Measurements from ENCODE around the gene CYS1.
A peak's percentile ranks its signal among the peaks of the same experiment; 100 is the strongest.

The CYS1 gene

DNA sequence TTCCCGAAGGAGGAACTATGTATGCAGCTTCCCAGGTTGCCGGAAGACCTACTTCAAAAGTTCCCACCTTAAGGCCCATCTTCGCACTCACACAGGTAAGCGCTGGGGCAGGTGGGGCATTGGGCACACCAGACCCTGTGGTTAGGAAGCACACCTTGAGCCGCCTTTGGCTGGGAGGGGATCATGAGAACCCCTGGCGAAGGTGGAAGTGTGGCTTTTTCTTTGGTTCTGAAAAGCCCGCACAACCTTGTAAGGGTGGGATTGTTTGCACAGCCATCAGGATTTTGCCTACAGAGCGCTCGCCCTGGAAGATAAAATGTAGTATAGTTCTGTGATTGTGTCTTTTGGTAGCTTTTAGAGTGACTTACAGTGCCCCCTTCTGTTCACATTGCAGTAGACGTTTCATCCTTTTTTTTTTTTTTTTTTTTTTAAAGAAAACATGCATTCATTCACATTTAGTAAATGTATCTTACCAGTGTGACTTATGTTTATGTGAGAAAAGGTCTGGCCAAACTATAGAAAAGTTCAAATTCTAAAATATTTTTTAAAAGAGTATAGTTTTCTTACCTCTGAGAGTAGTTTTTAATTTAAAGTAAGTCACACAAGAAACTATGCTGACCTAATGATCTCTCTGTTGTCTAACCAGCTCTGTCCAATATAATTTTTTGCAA, 31.6 kb downstream of the CYS1 start:
- DNase-seq = peak in 3 of 58 donors; percentile 18 to 60 (median 37)

DNA sequence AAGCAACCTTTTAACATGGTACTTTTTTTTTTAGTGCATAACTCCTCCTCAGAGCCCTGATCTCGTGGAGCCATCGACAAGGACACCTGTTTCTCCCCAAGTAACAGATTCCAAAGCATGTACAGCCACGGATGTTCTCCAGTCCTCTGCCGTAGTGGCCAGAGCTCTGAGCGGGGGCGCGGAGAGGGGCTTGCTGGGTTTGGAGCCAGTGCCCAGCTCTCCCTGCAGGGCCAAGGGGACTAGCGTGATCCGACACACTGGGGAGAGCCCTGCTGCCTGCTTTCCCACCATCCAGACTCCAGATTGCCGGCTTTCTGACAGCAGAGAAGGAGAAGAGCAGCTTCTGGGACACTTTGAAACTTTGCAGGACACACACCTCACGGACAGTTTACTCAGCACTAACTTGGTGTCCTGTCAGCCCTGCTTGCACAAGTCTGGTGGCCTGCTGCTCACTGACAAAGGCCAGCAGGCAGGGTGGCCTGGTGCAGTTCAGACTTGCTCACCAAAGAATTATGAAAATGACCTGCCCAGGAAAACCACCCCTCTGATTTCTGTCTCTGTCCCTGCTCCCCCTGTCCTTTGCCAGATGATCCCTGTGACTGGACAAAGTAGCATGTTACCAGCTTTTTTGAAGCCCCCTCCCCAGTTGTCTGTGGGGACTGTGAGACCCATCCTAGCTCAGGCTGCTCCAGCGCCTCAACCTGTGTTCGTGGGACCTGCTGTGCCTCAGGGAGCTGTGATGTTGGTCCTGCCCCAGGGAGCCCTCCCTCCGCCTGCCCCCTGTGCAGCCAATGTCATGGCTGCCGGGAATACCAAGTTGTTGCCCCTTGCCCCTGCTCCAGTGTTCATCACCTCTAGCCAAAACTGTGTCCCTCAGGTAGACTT, 32.4 kb downstream of the CYS1 start:
- no peak for DNase-seq

DNA sequence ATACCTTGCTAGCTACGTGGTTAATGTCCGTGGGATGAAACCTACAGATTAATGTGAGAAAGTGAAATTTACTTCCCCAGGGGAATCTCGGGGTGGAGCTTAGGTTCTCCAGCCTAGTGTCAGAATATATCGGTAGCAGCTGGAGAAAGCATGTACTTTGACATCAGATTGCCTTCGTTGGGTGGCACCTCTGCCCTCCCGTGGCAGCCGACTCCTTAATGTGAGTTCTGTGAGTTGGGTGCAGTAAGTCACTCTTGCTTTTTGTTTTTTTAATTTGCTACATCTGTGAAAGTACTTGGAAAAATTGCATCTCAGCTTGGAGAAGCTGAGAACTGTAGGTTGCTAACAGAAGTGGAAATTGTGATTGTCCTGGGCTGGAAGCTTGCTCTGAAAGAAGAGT, 33.3 kb downstream of the CYS1 start:
- no peak for DNase-seq

DNA sequence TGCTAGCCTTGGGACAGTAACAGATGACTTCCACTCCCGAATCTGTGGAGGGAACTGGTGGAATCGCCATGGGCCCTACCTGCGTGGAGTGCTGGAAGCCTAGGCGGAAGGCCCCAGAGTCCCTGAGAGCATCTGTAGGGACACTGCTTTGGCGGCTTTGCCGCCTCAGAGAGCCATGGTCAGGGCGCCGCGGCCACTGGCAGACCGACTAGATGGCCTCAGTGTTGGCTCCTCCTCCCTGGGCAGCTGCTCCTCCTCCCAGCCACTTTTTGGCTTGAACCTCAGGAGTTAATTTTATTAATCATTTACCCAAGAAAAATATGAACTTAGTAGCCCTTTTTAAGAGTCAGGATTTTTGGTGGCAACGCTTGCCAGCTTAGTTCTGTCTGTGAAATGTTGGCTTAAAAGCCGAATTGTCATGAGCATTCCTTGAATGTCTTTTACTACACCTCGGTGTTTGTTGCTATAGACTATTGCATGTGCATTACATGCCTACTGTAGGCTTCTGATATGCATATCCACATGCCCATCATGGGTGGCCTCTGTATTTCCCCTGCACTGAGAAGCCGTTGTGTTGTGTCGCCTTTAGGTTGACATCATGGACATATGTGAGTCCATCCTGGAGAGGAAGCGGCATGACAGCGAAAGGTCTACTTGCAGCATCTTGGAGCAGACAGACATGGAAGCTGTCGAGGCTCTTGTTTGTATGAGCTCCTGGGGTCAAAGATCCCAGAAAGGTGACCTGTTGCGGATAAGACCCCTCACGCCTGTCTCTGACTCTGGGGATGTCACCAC, 34.5 kb downstream of the CYS1 start:
- DNase-seq = no peak

DNA sequence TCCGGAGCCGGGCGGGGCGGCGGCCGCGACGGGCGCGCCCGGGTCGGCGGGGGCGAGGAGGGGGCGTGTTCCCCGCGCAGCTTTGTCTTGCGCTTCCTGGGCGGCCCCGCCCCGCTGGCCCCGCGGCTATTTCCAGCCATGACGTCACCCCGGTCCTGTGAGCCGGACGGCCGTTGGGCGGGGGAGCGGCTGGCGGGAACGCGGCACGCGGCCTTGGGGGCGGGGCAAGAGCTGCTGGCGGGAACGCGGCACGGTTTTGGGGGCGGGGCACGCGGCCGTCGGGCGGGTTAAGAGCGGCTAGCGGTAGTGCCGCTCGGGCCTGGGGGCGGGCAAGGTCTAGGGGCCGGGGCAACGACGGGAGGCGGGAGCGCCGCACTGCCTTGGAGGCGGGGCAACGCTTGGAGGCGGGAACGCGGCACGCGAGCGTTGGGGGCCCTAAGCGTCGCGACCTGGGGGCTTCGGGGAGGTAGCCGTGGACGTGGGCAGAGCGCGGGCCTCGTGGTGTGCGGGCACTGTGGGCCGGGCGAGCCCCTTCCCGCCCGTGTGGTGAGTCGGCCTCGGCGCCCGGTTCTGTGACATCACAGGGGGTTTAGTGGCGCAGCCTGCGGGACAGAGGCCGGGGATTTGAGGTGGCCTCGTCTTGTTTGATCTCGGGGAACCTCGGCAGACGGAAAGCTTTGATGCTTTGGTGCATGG, 36.2 kb downstream of the CYS1 start:
- DNase-seq = peak in 55 of 58 donors; percentile 19 to 92 (median 76)

DNA sequence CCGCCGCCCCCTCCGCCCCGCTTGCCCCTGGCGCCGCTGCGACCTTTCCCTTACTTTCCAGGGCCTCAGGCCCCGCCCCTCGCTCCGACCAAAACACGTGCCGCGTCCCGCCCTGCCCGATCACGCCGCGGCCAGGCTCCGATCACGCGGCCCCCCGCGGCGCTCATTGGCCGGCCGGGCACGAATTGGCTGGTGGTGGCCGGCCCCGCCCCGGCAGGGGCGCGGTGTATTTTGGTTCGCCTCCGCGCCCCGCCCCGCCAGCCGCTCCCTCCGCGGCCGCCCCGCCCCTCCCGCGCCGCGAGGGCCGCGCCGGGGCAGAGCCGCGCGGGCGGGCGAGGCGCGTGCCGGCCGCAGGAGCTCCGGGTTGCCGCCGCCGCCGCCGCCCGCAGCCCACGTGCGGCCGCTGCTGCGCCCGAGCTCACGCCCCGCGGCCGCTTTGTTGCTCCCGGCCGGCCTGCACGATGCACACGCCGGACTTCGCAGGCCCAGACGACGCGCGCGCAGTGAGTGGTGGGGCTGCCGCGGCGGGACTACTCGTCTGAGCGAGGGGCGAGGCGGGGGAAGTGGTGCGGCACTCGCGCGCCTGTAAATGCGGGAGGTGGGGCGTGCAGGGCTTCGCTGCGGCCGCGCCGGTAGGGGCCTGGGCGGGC, 36.8 kb downstream of the CYS1 start, which contains the start of gene KLF11:
KLF11 (plus strand) TSS at position 295 of the 650 bp plus-strand sequence; CDS start at position 462, 167 bp downstream.
- DNase-seq = peak in 56 of 58 donors; percentile 18 to 88 (median 70)

DNA sequence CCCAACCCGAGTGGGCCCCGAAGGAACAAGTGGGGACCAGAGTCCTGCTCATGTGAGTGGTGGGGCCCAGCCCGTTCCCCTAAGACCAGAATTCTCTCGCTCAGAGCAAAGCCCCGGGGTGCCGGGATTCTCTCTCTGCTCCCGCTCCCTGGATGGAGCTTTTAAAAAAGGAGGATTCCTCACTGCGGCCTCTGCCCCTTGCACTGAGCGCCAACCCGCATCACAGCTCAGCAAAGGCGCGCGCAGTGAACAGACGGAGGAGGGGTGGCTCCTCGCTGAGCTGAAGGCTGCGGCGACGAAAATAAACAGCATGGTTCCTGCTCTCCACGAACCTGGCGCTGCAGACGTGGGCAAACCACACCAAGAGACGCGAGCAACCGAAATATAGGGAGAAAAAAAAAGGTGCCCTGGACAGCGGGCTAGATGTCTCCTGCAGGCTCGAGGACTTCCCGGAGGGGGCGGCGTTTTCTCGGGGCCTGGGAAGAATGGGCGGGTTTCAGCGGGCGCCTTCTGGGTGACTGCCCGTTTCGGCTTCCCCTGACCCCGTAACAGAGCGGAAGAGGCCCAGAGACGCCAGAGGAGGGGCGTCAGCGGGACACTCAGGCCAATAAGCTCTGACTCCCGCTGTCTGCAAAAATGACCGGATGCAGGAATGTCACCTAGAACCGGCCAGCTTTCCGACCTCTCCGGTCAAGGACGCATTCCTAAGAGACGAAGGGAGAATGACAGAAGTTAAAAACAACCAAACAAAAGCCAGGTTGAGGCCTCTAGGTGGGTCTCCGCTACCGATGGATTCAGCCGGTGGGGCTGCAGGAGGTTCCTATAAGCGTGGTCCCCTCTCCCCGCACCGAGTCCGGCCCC, 37.7 kb downstream of the CYS1 start:
- peak in 29 of 58 donors; percentile 20 to 68 (median 38) for DNase-seq

DNA sequence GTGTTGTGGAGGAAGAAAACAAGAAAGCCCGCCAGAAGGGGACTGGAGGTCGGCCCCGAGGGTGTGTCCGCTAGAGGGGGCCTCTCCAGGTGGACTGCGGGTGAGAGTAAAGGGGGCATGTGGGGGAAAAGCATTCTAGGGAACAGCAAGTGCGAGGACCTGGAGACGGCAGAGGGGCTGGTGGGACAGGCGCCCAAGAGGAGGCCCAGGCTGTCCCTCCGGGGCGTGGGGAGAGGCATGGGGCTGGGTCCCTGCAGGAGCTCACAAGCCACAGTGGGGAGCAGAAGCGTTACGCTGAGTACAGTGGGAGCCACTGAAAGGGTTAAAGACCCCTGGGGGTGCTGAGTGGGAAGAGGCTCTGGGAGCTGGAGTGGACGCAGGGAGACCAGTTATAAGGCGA, 38.5 kb downstream of the CYS1 start:
- DNase-seq = no peak

DNA sequence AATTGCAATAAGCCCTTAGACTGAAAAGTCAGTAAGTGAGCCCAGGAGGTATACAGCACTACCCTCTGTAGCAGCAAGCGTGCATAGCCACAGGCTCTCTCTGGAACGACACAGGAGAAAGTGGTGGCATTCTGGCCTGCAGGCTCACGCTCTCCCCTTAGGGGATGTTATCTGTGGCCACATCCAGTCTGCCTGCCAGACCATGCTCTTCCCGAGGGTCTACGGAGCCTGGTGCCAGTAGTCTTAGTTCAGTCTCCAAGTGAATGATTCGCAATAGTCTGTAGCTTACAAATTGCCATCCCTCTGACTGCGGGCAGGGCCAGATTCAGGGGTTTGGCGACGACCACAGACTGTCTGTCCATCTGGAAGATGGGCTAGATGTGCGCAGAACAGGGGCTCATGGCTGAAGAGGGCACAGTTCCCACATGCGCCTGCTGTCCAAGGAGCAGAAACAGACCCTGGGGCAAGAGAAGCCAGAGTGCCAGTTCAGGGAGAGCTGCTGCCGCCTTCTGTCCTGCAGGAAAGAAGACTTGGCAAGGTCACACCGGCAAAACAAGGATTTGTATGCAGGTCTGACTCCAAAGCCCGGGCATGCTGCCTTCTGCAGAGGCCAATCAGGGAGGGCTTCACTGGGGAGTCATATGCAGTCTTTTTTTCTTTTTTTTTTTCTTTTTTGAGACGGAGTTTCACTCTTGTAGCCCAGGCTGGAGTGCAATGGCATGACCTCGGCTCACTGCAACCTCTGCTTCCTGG, 40.4 kb downstream of the CYS1 start:
- DNase-seq = peak in 51 of 58 donors; percentile 19 to 88 (median 57)

DNA sequence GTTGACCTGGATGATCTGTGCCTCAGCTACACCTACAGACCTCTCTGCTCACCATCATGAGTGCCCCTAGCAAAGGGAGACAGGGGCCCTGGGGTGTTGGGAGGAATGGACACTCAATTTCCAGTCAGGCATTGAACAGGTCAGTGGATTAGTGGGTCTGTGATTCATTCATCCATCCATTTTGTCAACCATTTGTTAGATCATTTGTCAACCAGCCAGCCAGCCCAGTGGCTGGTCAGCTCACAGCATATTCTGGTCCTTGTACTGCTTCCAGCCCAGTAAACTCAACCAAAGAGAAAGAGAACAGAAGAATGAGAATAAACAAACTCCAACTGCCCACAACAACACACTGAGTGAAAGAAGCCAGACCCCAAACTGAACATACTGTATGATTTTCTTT, 41.5 kb downstream of the CYS1 start:
- peak in 1 of 58 donors; percentile 24 for DNase-seq

DNA sequence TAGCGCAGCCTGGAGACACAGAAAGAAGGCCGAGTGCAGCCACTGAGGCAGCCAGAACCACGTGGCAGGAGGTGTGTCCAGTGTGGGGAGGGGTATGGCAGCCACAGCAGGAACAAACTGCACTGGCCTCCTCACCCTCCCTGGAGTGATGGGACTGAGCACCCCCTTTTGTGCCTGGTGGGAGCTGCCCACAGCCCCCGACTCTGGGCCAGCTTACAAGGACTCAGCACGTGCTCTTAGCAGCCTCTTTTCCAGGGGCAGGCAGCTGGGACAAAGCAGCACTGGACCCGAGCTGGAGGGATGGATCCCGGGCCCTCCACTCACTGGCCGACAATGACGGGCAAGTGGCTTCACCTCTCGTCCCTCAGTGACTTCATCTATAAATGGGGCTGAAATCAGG, 42.1 kb downstream of the CYS1 start:
- DNase-seq = no peak

DNA sequence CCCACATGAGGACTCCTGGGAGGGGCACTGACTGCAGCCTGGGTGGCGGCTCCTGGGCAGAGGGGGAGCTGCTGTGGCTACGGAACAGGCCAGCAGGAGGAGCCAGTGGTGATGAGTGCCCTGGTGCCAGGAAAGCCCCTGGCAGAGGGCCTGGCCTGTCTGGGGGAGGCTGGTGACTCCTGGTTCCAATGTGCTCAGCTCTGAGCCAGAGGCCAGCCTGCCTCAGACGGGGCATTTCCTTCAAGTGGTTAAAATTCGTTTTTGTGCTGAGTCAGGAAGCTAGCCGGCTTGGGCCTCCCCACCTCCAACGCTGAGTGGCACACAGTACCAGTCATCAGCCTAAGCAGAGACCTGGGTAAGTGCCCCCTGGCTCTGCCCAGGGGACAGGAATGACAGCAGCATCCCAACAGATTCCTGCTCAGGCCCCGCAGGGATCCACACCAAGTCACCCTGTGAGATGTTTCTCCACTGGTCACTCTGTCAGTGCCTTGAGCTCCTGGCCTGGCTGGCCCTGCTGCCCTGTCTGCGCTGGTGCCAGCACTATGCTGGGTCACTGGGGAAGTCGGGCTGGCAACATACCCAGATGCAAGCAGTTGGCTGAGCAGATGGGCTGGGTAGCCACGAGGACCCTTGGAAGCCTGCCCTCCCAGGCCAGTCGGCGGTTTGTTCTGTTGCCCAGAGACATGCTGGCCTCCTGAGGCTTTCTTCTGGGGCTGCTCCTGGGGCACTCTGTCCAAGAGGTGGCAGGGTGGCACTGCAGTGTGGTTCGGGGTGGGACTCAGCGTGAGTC, 43.9 kb downstream of the CYS1 start:
- peak in 56 of 58 donors; percentile 52 to 93 (median 83) for DNase-seq

DNA sequence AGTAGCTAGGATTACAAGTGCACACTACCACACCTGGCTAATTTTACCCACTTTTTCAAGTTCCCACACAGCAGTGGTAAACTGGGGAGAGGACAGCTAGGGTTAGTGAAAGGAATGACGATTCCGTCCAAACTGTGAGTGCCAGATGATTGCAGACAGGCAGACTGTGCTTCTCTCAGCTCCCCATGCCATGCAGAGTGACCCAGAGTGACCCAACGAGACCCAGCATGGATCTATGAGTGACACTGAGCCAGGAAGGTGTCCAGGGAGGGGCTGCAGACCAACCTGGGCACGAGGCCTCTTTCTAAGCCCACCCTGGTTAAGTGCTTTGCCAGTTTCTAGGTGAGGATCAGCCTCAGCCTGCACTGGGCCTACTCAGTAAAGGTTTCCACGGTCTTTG, 44.6 kb downstream of the CYS1 start:
- no peak for DNase-seq

DNA sequence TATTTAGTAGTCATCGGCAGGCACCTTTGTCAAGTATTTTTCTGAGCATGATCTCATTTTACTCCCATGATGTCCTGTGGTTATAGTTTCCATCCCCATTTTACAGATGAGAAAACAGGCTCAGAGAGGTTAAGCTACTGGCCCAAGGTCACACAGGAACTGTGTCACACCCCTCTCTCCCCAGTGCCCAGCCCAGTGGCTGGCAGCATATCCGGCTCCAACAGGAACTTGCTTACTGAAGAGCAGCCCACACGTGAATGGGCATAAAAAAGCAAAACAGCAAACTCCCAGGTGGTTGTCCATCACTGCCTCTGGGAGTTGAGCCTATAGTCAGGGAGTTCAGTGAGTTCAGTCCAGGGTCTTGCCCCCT, 45.2 kb downstream of the CYS1 start:
- no peak for DNase-seq

DNA sequence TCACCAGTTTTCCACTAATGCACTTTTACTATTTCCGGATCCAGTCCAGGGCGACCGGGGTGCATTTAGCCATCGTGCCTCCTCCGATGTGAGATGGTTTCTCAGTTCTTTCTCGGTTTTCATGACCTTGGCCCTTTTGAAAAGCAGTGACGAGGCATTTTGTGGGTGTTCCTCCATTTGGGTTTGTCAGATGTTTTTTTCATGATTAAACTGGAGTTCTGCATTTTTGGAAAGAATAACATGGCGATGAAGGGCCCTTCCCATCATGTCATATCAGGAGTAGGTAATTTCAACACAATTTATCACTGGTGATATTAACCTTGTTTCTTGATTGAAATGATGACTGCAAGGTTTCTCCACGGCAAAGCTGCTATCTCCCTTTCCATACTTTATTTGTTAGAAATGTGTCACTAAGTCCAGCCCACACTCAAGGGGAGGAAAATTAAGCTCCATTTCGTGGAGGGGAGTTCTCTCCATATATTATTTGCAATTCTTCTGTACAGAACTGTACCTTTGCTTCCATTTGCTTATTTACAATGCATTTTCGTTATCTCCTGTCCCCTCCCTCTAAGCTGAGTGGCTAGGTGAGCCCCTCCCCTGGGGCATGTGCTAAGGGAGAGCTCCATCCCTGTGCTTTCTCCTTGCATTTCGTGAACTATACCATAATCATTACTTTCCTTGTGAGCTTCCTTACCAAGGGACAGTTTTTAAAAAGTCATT, 45.7 kb downstream of the CYS1 start:
- DNase-seq = no peak

DNA sequence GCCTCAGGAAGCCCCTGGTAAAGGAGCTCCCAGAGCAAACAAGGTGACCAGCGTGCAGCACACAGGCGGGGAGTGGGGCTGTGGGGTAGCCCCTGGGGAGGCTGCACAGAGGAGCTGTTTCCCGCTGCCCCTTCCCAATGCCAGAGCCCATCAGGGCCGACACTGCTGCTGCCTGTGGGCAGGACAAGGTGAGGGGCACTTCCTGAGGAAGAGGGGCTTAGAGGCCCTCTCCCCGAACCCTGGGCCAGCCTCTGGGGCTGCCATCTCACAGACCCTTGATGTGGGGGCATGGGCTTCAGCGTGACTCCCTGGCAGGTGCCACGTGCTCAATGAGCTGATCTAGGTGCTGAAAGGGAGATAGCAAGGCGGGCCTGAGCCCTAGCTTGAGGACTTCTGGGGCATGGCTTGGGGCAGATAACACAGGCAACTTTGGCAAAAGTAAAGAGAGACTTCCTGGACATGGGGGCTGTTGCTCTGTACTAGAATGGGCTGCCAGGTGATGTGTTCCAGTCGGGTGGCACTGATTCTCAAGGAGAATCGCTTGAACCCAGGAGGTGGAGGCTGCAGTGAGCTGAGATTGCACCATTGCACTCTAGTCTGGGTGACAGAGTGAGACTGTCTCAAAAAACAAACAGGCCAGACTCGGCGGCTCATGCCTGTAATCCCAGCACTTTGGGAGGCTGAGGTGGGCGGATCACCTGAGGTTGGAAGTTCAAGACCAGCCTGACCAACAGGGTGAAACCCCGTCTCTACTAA, 46.8 kb downstream of the CYS1 start:
- no peak for DNase-seq

DNA sequence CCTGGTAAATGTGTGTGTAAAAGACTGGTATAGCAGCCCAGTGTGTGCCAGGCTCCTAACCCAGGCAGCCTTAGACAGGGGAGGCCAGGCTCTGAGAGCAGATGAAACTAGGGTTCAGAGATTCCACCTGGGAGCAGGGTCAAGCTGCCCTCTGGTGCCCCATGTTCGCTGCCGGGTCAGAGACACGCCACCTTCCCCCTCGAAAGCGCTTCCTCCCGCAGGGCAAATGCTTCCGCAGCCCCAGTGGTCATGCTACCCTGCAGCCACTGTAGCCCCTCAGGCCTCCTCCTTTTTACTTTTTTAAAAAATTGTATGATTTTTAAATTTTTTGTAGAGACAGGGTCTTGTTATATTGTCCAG, 47.5 kb downstream of the CYS1 start:
- DNase-seq = no peak
